ENCODE results near the gene EXOC3. TPM values are rescaled to one million over a fixed set of nuclear protein-coding genes. Genes with fewer than 3 reads are reported as not detected.

The EXOC3 gene
- total RNA-seq, 4 donors from 2014 or later = 69.9 to 240 (median 76.1) TPM

DNA sequence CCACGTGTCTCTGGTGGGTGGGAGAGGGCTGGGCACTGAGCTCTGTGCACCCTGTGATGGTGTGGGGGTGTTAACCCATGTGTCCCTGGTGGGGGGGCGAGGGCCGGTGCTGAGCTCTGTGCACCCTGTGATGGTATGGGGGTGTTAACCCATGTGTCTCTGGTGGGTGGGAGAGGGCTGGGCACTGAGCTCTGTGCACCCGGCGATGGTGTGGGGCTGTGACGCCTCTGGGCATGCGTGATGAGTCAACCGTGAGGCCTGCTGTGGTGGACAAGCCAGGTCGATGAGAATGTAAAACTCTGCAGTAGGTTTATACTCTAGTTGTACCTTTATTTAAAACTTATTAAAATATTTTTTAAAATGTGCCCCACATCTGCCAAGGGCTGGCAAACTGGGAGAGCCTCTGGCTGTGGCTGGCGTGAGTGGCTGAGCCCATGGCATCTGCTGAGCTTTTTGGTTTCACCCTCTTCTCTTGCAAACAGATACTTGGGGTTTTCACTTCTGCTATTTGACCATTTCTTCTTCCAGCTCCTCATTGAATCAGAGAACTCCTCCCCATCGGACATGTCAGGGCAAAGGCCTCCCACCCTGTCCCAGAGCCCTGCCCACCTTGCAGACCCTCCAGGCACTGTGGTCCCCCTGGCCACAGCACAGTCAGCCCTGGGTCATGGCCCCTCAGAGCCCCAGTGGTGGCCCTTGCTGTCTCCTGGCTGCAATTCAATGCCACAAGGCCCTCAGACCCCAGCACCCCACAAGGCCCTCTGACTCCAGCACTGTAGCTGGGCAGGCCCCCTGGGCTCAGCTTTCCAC is 18.5 kb upstream of the EXOC3 start:
- in situ Hi-C loops (cut with MboI; ENCODE audit: low pct_ligation_motif_present in 1 of 4, low pct_unique_long_range_greater_than_20kb in 1 of 4, low sequenced_read_pairs in 3 of 4) (no loop called here), intact Hi-C loops (cut with DNase I; ENCODE audit: low total_unique reads) (no loop called here)
- 56 to 75% methylated on average over 5 to 11 of the region's 11 CpGs for WGBS, 2 donors (ENCODE audit: low coverage in 1 of 2)

GRCh38 chr5:425714-426113 is 17.3 kb upstream of the EXOC3 start:
- in situ Hi-C loops (cut with MboI; ENCODE audit: low pct_ligation_motif_present in 1 of 4, low pct_unique_long_range_greater_than_20kb in 1 of 4, low sequenced_read_pairs in 3 of 4) = no loop called here
- no peak for DNase-seq

More for the DNA sequence above, 18.5 kb upstream of the EXOC3 start:
- Histone ChIP-seq H3K36me3 (no peaks in the 10 kb centered on the region), H3K27ac (no peak overlapping the region), H3K27me3 (no peaks in the 10 kb centered on the region), H3K9me3 (no peaks in the 10 kb centered on the region), H3K4me3 (no peak overlapping the region), H3K4me1 (peaks cover 0 to 5% (median 1%) of the 10 kb centered on the region in 4 donors)
- TF ChIP-seq POLR2AphosphoS5 (IDR thresholded peaks at IDR 0.05) (no peak), EP300 (IDR thresholded peaks at IDR 0.05; ENCODE audit: low read depth) (no peak), POLR2A (IDR thresholded peaks at IDR 0.05) (no peak)
- TF ChIP-seq, protein P1, sequence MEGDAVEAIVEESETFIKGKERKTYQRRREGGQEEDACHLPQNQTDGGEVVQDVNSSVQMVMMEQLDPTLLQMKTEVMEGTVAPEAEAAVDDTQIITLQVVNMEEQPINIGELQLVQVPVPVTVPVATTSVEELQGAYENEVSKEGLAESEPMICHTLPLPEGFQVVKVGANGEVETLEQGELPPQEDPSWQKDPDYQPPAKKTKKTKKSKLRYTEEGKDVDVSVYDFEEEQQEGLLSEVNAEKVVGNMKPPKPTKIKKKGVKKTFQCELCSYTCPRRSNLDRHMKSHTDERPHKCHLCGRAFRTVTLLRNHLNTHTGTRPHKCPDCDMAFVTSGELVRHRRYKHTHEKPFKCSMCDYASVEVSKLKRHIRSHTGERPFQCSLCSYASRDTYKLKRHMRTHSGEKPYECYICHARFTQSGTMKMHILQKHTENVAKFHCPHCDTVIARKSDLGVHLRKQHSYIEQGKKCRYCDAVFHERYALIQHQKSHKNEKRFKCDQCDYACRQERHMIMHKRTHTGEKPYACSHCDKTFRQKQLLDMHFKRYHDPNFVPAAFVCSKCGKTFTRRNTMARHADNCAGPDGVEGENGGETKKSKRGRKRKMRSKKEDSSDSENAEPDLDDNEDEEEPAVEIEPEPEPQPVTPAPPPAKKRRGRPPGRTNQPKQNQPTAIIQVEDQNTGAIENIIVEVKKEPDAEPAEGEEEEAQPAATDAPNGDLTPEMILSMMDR (IDR thresholded peaks at IDR 0.05) = no peak
- no peak for DNase-seq

DNA sequence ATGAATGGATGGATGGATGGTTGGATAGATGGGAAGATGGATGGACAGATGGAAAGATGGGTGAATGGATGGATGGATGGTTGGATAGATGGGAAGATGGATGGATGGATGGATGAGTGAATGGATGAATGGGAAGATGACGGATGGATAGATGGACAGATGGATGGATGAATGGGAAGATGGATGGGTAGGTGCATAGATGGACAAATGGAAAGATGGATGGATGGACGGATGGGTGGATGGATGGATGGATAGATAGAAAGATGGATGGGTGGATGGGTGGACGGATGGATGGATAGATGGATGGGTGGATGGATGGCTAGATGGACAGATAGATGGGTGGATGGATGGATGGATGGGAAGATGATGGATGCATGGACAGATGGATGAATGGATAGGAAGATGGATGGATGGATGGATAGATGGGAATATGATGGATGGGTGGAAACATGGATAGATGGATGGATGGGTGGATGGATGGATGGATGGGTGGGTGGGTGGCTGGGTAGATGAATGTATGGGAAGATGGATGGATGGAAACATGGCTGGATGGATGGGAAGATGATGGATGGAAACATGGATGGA is 16.5 kb upstream of the EXOC3 start:
- Histone ChIP-seq H3K27ac (no peak overlapping the region), H3K27me3 (no peaks in the 10 kb centered on the region), H3K4me1 (peaks cover 5 to 20% (median 19%) of the 10 kb centered on the region in 4 donors), H3K9me3 (no peaks in the 10 kb centered on the region), H3K36me3 (no peaks in the 10 kb centered on the region), H3K4me3 (no peak overlapping the region)
- in situ Hi-C loops (cut with MboI; ENCODE audit: low pct_ligation_motif_present in 1 of 4, low pct_unique_long_range_greater_than_20kb in 1 of 4, low sequenced_read_pairs in 3 of 4) (no loop called here), intact Hi-C loops (cut with DNase I; ENCODE audit: low total_unique reads) (no loop called here)
- TF ChIP-seq, protein P1 (IDR thresholded peaks at IDR 0.05) = no peak
- no peak for TF ChIP-seq POLR2AphosphoS5 (IDR thresholded peaks at IDR 0.05)
- TF ChIP-seq POLR2A (IDR thresholded peaks at IDR 0.05) = no peak
- TF ChIP-seq EP300 (IDR thresholded peaks at IDR 0.05; ENCODE audit: low read depth) = no peak
- DNase-seq = no peak
- WGBS, 2 donors (ENCODE audit: low coverage in 1 of 2) = 60 to 84% methylated on average over 3 of the region's 3 CpGs

More at GRCh38 chr5:425714-426113, 17.3 kb upstream of the EXOC3 start:
- H3K36me3 ChIP-seq = no peaks in the 10 kb centered on the region
- H3K4me1 ChIP-seq = peaks cover 2 to 14% (median 12%) of the 10 kb centered on the region in 4 donors
- WGBS, 2 donors (ENCODE audit: low coverage in 1 of 2) = 16 to 51% methylated on average over 5 of the region's 5 CpGs
- no peak overlapping the region for H3K27ac ChIP-seq
- no peak overlapping the region for H3K4me3 ChIP-seq
- no peak for TF ChIP-seq EP300 (IDR thresholded peaks at IDR 0.05; ENCODE audit: low read depth)
- TF ChIP-seq, protein P1 (IDR thresholded peaks at IDR 0.05) = no peak
- TF ChIP-seq POLR2A (IDR thresholded peaks at IDR 0.05) = no peak
- TF ChIP-seq POLR2AphosphoS5 (IDR thresholded peaks at IDR 0.05) = no peak
- no peaks in the 10 kb centered on the region for H3K9me3 ChIP-seq
- intact Hi-C loops (cut with DNase I; ENCODE audit: low total_unique reads) = no loop called here
- H3K27me3 ChIP-seq = no peaks in the 10 kb centered on the region

DNA sequence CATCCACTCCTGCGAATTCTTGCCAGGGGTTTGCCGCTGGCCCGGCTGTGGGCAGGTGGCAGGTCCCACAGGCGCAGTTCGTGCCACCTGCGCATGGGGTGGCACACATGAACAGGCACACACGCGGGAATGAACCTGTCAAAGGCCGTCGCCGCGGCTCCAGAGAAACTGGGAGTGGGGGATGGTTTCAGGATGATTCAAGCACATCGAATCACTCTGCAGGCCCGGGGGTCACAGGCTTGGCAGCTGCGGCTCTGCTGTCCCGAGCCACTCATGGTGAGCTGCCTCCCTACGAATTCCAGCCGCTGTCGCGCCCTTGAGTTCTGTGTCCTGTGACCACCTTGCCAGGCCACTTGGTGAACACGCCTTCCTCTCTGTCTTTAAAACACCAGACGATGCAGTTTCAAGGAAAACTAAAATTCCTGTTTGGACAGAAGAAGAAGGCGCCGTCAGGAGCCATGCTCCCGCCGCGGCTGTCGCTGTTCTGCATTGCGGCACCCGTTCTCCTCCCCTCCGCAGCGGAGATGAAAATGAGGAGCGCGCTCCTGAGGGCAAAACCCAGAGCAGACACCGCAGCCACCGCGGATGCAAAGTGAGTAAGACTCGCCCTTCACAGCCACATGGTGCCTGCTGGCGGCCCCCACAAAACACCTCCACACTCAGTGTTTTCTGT is 15.4 kb upstream of the EXOC3 start:
- Histone ChIP-seq H3K36me3 (no peaks in the 10 kb centered on the region), H3K4me1 (peaks cover 5 to 20% (median 20%) of the 10 kb centered on the region in 4 donors), H3K4me3 (no peak overlapping the region), H3K9me3 (no peaks in the 10 kb centered on the region), H3K27me3 (no peaks in the 10 kb centered on the region), H3K27ac (no peak overlapping the region)
- in situ Hi-C loops (cut with MboI; ENCODE audit: low pct_ligation_motif_present in 1 of 4, low pct_unique_long_range_greater_than_20kb in 1 of 4, low sequenced_read_pairs in 3 of 4) (no loop called here), intact Hi-C loops (cut with DNase I; ENCODE audit: low total_unique reads) (no loop called here)
- TF ChIP-seq POLR2AphosphoS5 (IDR thresholded peaks at IDR 0.05) (no peak), EP300 (IDR thresholded peaks at IDR 0.05; ENCODE audit: low read depth) (no peak), POLR2A (IDR thresholded peaks at IDR 0.05) (no peak)
- TF ChIP-seq, protein P1 (IDR thresholded peaks at IDR 0.05) = no peak
- 94 to 100% methylated on average over 1 to 39 of the region's 39 CpGs for WGBS, 2 donors (ENCODE audit: low coverage in 1 of 2)
- no peak for DNase-seq

Data from transverse colon (tissue), 4 donors.